Activated naive CD8-positive, alpha-beta T cell treated with anti-CD3 and anti-CD28 coated beads, Interleukin-2, amount 50 U/mL, for 16 hours (primary cell): ENCODE data around the gene LPCAT3.
A peak's percentile ranks its signal among the peaks of the same experiment; 100 is the strongest.

Experiments used
- DNase-seq: peaks from one replicate; pipeline ENCODE4 v3.0.0-alpha.2; 2020; ENCODE audit warnings: low read depth, low spot score

LPCAT3 gene

GRCh38 chr12:6938353-6939190 is 79.7 kb downstream of the LPCAT3 start:
- DNase-seq, result no peak

GRCh38 chr12:6937481-6938352 is 80.6 kb downstream of the LPCAT3 start:
- peak; percentile 79 for DNase-seq

GRCh38 chr12:6936636-6937480 is 81.4 kb downstream of the LPCAT3 start:
- no peak for DNase-seq

- DNase-seq, result no peak
Observed at GRCh38 chr12:6936194-6936635, 82.1 kb downstream of the LPCAT3 start.

GRCh38 chr12:6935371-6936193 is 82.7 kb downstream of the LPCAT3 start:
- no peak for DNase-seq

- DNase-seq, result no peak
Observed at GRCh38 chr12:6934110-6934509, 84.2 kb downstream of the LPCAT3 start.

- no peak for DNase-seq
Observed at GRCh38 chr12:6932766-6933165, 85.5 kb downstream of the LPCAT3 start.

- DNase-seq, result no peak
Observed at GRCh38 chr12:6929466-6930452, 88.5 kb downstream of the LPCAT3 start.

GRCh38 chr12:6928703-6929407 is 89.4 kb downstream of the LPCAT3 start:
- no peak for DNase-seq

- DNase-seq, result no peak
Observed at GRCh38 chr12:6928022-6928702, 90.1 kb downstream of the LPCAT3 start.

GRCh38 chr12:6927379-6928021 is 90.8 kb downstream of the LPCAT3 start, which contains the start of gene ATN1:
Gene ATN1, plus strand, starts transcription at chr12:6927959. Its CDS starts 6,043 bp downstream, at chr12:6934002.
- no peak for DNase-seq
